Neural crest cell (in vitro differentiated cells): ENCODE measurements around the gene SFRP5. TPM values are rescaled to one million over a fixed set of nuclear protein-coding genes. Genes with fewer than 3 reads are reported as not detected.

Source experiments
- DNase-seq: peaks from one replicate; pipeline ENCODE4 v3.0.0; 2021; ENCODE audit warnings: low read depth, mixed read lengths, low spot score
- H3K27ac Mint-ChIP-seq: one replicate; pipeline ENCODE4 v1.8.0; 2021; ENCODE audit warnings: mild to moderate bottlenecking, mixed read lengths; ENCODE audit not compliant: unreplicated experiment
- H3K27me3 Mint-ChIP-seq: 2 replicates; pipeline ENCODE4 v1.8.0; 2021; ENCODE audit warnings: low read depth, mild to moderate bottlenecking, mixed read lengths
- H3K36me3 Mint-ChIP-seq: 2 replicates; pipeline ENCODE4 v1.8.0; 2021; ENCODE audit warnings: low read depth, mild to moderate bottlenecking, mixed read lengths
- H3K4me1 Mint-ChIP-seq: 2 replicates; pipeline ENCODE4 v1.8.0; 2021; ENCODE audit warnings: mixed read lengths
- H3K4me3 Mint-ChIP-seq: one replicate; pipeline ENCODE4 v1.8.0; 2021; ENCODE audit warnings: mild to moderate bottlenecking, mixed read lengths
- H3K9me3 Mint-ChIP-seq: 2 replicates; pipeline ENCODE4 v1.8.0; 2021; ENCODE audit warnings: mixed read lengths
- CTCF ChIP-seq: fragments of 200-600 bp; sonication (generic); conservative IDR thresholded peaks from 2 replicates; pipeline ENCODE4 v1.5.0; 2021; ENCODE audit warnings: antibody characterized with exemption, mild to moderate bottlenecking
- total RNA-seq: library from RNA; stranded (reverse); gene quantifications from 2 replicates; pipeline ENCODE4 v1.2.1, GENCODE V29; 2021

The SFRP5 gene
- total RNA-seq, 1 donor from 2014 or later: not detected

GRCh38 chr10:97785231-97785630 lies 13.4 kb upstream of the SFRP5 start:
- DNase-seq: no peak
- Mint-ChIP-seq H3K27ac (no peak overlapping the region), H3K4me3 (no peak overlapping the region), H3K27me3 (no peaks in the 10 kb centered on the region), H3K9me3 (no peaks in the 10 kb centered on the region), H3K4me1 (peaks cover 21% of the 10 kb centered on the region), H3K36me3 (no peaks in the 10 kb centered on the region)
- TF ChIP-seq CTCF: no peak

DNA sequence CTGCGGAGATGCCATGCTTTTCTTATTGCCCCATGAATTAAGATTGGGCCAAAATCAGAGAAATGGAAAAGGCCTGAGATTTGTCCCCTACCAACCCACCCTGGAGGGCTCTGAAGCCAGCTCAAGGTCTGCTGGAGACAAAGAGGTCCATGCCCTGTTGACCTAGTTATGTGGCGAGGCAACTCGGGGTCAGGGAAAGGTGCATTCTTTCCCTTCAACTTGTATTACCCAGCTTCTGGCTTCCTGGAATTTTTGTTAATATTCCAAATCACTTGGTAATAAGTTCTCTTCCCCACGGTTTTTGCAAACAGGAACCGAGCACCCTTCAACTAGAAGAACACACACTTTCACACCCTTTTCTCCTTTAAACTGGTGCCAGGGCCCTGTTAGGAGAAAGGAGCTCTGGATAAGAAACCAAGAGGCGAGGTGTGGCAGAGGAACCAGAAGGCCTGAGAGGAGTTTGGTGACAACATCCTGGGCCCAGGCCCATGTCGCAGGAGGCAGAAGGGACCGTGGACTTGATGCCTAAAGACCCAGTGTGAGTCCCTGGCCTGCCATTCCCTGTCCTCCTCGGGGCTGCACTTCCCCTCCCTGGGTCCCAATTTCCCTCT lies 12.5 kb upstream of the SFRP5 start:
- Mint-ChIP-seq H3K27me3 (no peaks in the 10 kb centered on the region), H3K27ac (no peak overlapping the region), H3K4me1 (peaks cover 22% of the 10 kb centered on the region), H3K36me3 (no peaks in the 10 kb centered on the region), H3K4me3 (no peak overlapping the region), H3K9me3 (no peaks in the 10 kb centered on the region)
- DNase-seq: no peak
- no peak for TF ChIP-seq CTCF

DNA sequence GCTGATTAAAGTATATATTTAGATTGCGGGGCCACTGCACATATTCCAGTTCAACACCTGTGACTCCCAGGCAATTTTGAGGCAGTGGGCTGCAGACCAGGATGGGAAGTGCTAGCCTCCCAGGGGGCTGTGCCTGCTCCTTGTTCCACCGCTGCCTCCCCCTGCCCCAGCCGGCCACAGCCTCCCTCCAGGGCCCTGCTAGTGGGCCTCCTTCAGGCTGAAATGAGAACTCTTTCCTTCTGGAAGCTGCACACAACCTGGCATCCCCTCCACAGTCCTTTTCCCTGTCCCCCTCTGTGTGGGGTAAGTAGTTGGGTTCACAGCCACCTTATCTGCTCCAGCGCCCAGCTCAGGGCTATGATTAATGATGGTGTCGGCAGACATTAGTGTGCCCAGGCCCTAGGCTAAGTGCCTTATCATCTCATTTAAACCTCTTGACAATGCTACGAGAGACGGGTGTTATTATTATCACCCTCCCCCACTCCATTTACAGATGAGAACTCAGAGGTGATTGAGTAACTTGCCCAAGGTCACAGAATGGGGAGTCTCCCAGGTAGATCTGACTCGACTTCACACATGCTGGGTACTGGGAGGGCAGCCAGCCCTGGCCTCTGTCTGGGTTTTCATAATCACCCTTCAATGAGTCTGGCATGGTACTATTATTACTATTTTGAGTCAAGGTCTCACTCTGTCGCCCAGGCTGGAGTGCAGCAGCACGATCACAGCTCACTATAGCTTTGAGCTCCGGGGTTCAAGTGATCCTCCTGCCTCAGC lies 10.8 kb upstream of the SFRP5 start:
- Mint-ChIP-seq H3K36me3 (no peaks in the 10 kb centered on the region), H3K4me1 (peaks cover 26% of the 10 kb centered on the region), H3K27me3 (no peaks in the 10 kb centered on the region)

DNA sequence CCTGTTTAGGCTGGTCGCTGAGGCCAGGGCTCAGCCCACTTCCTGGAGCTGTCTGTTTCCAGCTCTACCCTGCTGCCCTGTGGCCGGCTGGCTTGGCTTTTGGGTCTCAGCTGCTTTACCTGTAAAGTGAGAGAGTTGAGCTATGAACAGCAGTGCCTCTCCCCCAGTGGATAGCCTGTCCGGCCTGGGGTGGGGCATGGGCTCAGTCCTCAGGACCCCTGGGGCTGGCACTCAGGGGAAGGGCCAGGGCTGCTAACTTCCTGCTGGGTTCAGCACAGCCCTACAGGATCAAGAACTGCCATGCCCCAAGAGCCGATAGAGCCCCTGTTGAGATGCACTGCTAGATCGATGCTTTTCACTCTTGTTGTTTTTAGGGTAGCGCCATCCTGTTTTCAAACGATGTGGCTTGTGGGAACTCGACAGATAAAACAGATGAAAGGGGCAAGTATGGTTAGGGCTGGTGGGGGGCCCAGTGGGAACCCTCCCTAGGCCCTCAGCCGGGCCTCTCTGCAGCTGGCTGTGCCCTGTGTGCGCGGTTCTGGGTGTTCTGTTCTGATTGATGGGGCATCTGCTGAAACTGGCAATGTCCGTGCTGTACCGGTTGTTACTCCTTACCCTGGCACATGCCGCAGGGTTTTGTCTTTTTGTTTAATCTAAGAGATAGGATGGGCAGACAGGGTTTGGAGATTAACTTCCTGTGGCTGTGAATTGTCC lies 10.0 kb upstream of the SFRP5 start:
- H3K27ac Mint-ChIP-seq: peak overlapping the region; percentile 50
- no peaks in the 10 kb centered on the region for H3K9me3 Mint-ChIP-seq
- no peak overlapping the region for H3K4me3 Mint-ChIP-seq
- no peaks in the 10 kb centered on the region for H3K36me3 Mint-ChIP-seq
- no peak for DNase-seq
- peaks cover 26% of the 10 kb centered on the region for H3K4me1 Mint-ChIP-seq
- H3K27me3 Mint-ChIP-seq: no peaks in the 10 kb centered on the region
- no peak for TF ChIP-seq CTCF

More for the DNA sequence above, 10.8 kb upstream of the SFRP5 start:
- TF ChIP-seq CTCF: no peak
- Mint-ChIP-seq H3K9me3 (no peaks in the 10 kb centered on the region), H3K27ac (peak overlapping the region; percentile 19), H3K4me3 (no peak overlapping the region)
- DNase-seq: no peak

- Mint-ChIP-seq H3K4me1 (peaks cover 26% of the 10 kb centered on the region), H3K27me3 (peaks cover under 1% of the 10 kb centered on the region), H3K4me3 (peak overlapping the region; percentile 61), H3K36me3 (no peaks in the 10 kb centered on the region), H3K9me3 (no peaks in the 10 kb centered on the region), H3K27ac (no peak overlapping the region)
- DNase-seq: peak; percentile 31
- no peak for TF ChIP-seq CTCF
Measured at GRCh38 chr10:97780841-97781617, 9.2 kb upstream of the SFRP5 start.
